Gastroesophageal sphincter (tissue), 4 donors: ENCODE measurements around the gene SIN3B. TPM values are rescaled to one million over a fixed set of nuclear protein-coding genes. Genes with fewer than 3 reads are reported as not detected.
A peak's percentile ranks its signal among the peaks of the same experiment; 100 is the strongest.

ENCODE experiments used
- ATAC-seq: fragments of 150-250 bp; one replicate; pipeline ENCODE4 v1.9.1; 2016; ENCODE audit warnings: mild to moderate bottlenecking, moderate library complexity
- H3K27ac ChIP-seq, 4 donors: fragments of 200-600 bp; sonication (generic) in 3 of 4; 1 replicate in 3 of 4; 2 replicates in 1 of 4; pipeline ENCODE4 v1.5.1; 2016 to 2019
- H3K27me3 ChIP-seq: fragments of 200-600 bp; sonication (generic); one replicate; pipeline ENCODE4 v1.5.1; 2019
- H3K36me3 ChIP-seq, 2 donors: fragments of 200-600 bp; sonication (generic); one replicate each; pipeline ENCODE4 v1.5.1; 2019; ENCODE audit warnings: control low read depth in 1 of 2
- H3K4me1 ChIP-seq, 3 donors: fragments of 200-600 bp; sonication (generic); 1 replicate in 2 of 3; 2 replicates in 1 of 3; pipeline ENCODE4 v1.5.1; 2016 to 2019; ENCODE audit warnings: control low read depth in 2 of 3
- H3K4me3 ChIP-seq, 2 donors: fragments of 200-600 bp; sonication (generic); one replicate each; pipeline ENCODE4 v1.5.1; 2019; ENCODE audit warnings: mild to moderate bottlenecking in 1 of 2, moderate library complexity in 1 of 2
- H3K9me3 ChIP-seq, 3 donors: fragments of 200-600 bp; sonication (generic); one replicate each; pipeline ENCODE4 v1.5.1; 2017 to 2019; ENCODE audit warnings: control low read depth in 2 of 3
- CTCF ChIP-seq, 4 experiments: fragments of 200-600 bp in 2 of 4; fragments of 450-650 bp in 2 of 4; sonication (generic) in 1 of 4; IDR thresholded peaks; one replicate each; pipeline ENCODE4 v1.5.1; 2017 to 2019; ENCODE audit warnings: antibody characterized with exemption in 4 of 4, mild to moderate bottlenecking in 2 of 4, moderate library complexity in 2 of 4
- EP300 ChIP-seq: sonication (generic); formaldehyde crosslinking; IDR thresholded peaks from one replicate; pipeline ENCODE4 v1.6.1; 2017; ENCODE audit warnings: antibody characterized with exemption, mild to moderate bottlenecking
- POLR2A ChIP-seq, 2 donors: fragments of 450-650 bp; IDR thresholded peaks; one replicate each; pipeline ENCODE4 v1.6.1; 2017; ENCODE audit warnings: antibody characterized with exemption in 2 of 2, mild to moderate bottlenecking in 2 of 2, moderate library complexity in 1 of 2
- POLR2AphosphoS5 ChIP-seq: sonication (generic); formaldehyde crosslinking; IDR thresholded peaks from one replicate; pipeline ENCODE4 v1.6.1; 2017; ENCODE audit warnings: antibody characterized with exemption
- WGBS, 2 donors: methylation state at CpG; one replicate each; pipeline ENCODE4 v1.1.5; 2018; ENCODE audit warnings: low coverage in 1 of 2; 5-methylcytosine and 5-hydroxymethylcytosine counted together
- total RNA-seq, 4 donors: library from RNA; depleted of rRNA; stranded (reverse); fragments of >200 nt; gene quantifications; one replicate each; pipeline ENCODE4 v1.1.0, GENCODE V29; 2016

SIN3B gene
- total RNA-seq, 4 donors from 2014 or later: 19.7 to 55.7 (median 45.8) TPM

GRCh38 chr19:16807549-16808284, 21.5 kb upstream of the SIN3B start:
- no peak for TF ChIP-seq CTCF (IDR thresholded peaks at IDR 0.05)
- no peak for TF ChIP-seq EP300
- no peak for TF ChIP-seq POLR2A (IDR thresholded peaks at IDR 0.05)
- no peak for TF ChIP-seq POLR2AphosphoS5
- no peak overlapping the region for H3K27ac ChIP-seq
- H3K36me3 ChIP-seq: no peaks in the 10 kb centered on the region
- WGBS, 2 donors: 83 to 88% methylated on average over 10 to 14 of the region's 31 CpGs
- H3K4me3 ChIP-seq: no peak overlapping the region
- H3K9me3 ChIP-seq: peaks cover 0 to 11% (median 0%) of the 10 kb centered on the region in 3 donors
- H3K4me1 ChIP-seq: no peaks in the 10 kb centered on the region
- no peaks in the 10 kb centered on the region for H3K27me3 ChIP-seq
- no peak for ATAC-seq

GRCh38 chr19:16814526-16815100, 14.6 kb upstream of the SIN3B start:
- no peak for ATAC-seq

GRCh38 chr19:16820056-16820455, 9.1 kb upstream of the SIN3B start:
- Histone ChIP-seq H3K27ac (no peak overlapping the region), H3K36me3 (no peaks in the 10 kb centered on the region), H3K4me1 (peaks cover 0 to 9% (median 0%) of the 10 kb centered on the region in 3 donors), H3K9me3 (peaks cover 0 to 14% (median 0%) of the 10 kb centered on the region in 3 donors), H3K4me3 (no peak overlapping the region), H3K27me3 (no peaks in the 10 kb centered on the region)
- WGBS, 2 donors: 70% methylated on average over 1 of the region's 1 CpG; no CpG with 5 or more reads in 1 of the 2 donors
- ATAC-seq: no peak
- no peak for TF ChIP-seq EP300
- no peak for TF ChIP-seq POLR2AphosphoS5

More at GRCh38 chr19:16814526-16815100, 14.6 kb upstream of the SIN3B start:
- Histone ChIP-seq H3K9me3 (peaks cover 0 to 48% (median 0%) of the 10 kb centered on the region in 3 donors), H3K36me3 (no peaks in the 10 kb centered on the region), H3K4me1 (no peaks in the 10 kb centered on the region), H3K27me3 (no peaks in the 10 kb centered on the region), H3K4me3 (no peak overlapping the region), H3K27ac (no peak overlapping the region)
- TF ChIP-seq EP300 (no peak), POLR2AphosphoS5 (no peak), POLR2A (IDR thresholded peaks at IDR 0.05) (no peak), CTCF (IDR thresholded peaks at IDR 0.05) (no peak)
- 0% methylated on average over 1 of the region's 1 CpG for WGBS, 2 donors

GRCh38 chr19:16821081-16821480, 8.1 kb upstream of the SIN3B start:
- no peak for TF ChIP-seq EP300
- TF ChIP-seq CTCF (IDR thresholded peaks at IDR 0.05): no peak
- no peak for TF ChIP-seq POLR2A (IDR thresholded peaks at IDR 0.05)
- no peak for TF ChIP-seq POLR2AphosphoS5
- no peak for ATAC-seq
- Histone ChIP-seq H3K9me3 (peaks cover 0 to 4% (median 0%) of the 10 kb centered on the region in 3 donors), H3K4me3 (no peak overlapping the region), H3K27me3 (no peaks in the 10 kb centered on the region), H3K27ac (no peak overlapping the region), H3K4me1 (peaks cover 0 to 19% (median 4%) of the 10 kb centered on the region in 3 donors), H3K36me3 (no peaks in the 10 kb centered on the region)
- WGBS, 2 donors: 72 to 79% methylated on average over 3 to 6 of the region's 7 CpGs

GRCh38 chr19:16822648-16823047, 6.5 kb upstream of the SIN3B start:
- H3K9me3 ChIP-seq: no peaks in the 10 kb centered on the region
- 90 to 95% methylated on average over 5 to 8 of the region's 8 CpGs for WGBS, 2 donors
- peaks cover 0 to 22% (median 4%) of the 10 kb centered on the region in 3 donors for H3K4me1 ChIP-seq
- no peak overlapping the region for H3K4me3 ChIP-seq
- H3K36me3 ChIP-seq: no peaks in the 10 kb centered on the region
- H3K27me3 ChIP-seq: no peaks in the 10 kb centered on the region
- TF ChIP-seq CTCF (IDR thresholded peaks at IDR 0.05) (no peak), POLR2A (IDR thresholded peaks at IDR 0.05) (no peak), POLR2AphosphoS5 (no peak), EP300 (no peak)
- no peak for ATAC-seq
- H3K27ac ChIP-seq: peak overlapping the region in 1 of 4 donors; percentile 31
